DND-41 (cell line): Measurements from ENCODE around the gene MTA3.

ENCODE experiments used
- ATAC-seq: fragments of 200-7000 bp; cut with Tn5 transposase; 3 replicates; pipeline ENCODE4 v1.9.1; 2021; ENCODE audit warnings: low read depth; ENCODE audit not compliant: insufficient read depth
- DNase-seq: peaks from one replicate; pipeline ENCODE4 v3.0.0-alpha.2; 2020
- H2AFZ ChIP-seq: 2 replicates; pipeline ENCODE4 v1.6.0; 2012; ENCODE audit warnings: low read depth, low read length
- H3K27ac ChIP-seq: 2 replicates; pipeline ENCODE4 v1.5.1; 2012; ENCODE audit warnings: low read length, inconsistent platforms
- H3K27me3 ChIP-seq: fragments of 200-600 bp; sonication (generic); 2 replicates; pipeline ENCODE4 v1.6.0; 2012; ENCODE audit warnings: low read length, mild to moderate bottlenecking, inconsistent platforms; ENCODE audit not compliant: insufficient read depth, poor library complexity
- H3K36me3 ChIP-seq: 2 replicates; pipeline ENCODE4 v1.5.1; 2012; ENCODE audit warnings: low read length, inconsistent platforms; ENCODE audit not compliant: insufficient read depth
- H3K4me1 ChIP-seq: 2 replicates; pipeline ENCODE4 v1.5.1; 2012; ENCODE audit warnings: mild to moderate bottlenecking, low read length; ENCODE audit not compliant: insufficient read depth
- H3K4me2 ChIP-seq: 2 replicates; pipeline ENCODE4 v1.6.0; 2012; ENCODE audit warnings: mild to moderate bottlenecking, moderate library complexity, low read length, inconsistent platforms; ENCODE audit not compliant: insufficient read depth
- H3K4me3 ChIP-seq, 2 experiments: fragments of 200-600 bp in 1 of 2; shearing (Covaris generic) in 1 of 2; 2 replicates each; pipeline ENCODE4 v1.5.1; 2012 to 2016; ENCODE audit warnings: inconsistent platforms in 2 of 2, low read length in 2 of 2, mild to moderate bottlenecking in 2 of 2, low read depth in 1 of 2, moderate library complexity in 1 of 2
- H3K79me2 ChIP-seq: 2 replicates; pipeline ENCODE4 v1.6.0; 2012; ENCODE audit warnings: low read length, inconsistent platforms; ENCODE audit not compliant: insufficient read depth
- H3K9ac ChIP-seq: 2 replicates; pipeline ENCODE4 v1.6.0; 2012; ENCODE audit warnings: low read depth, mild to moderate bottlenecking, inconsistent platforms, low read length, moderate library complexity
- H3K9me3 ChIP-seq: 2 replicates; pipeline ENCODE4 v1.5.1; 2012; ENCODE audit warnings: low read length, moderate library complexity, mild to moderate bottlenecking, inconsistent platforms; ENCODE audit not compliant: insufficient read depth, severe bottlenecking
- H4K20me1 ChIP-seq: 2 replicates; pipeline ENCODE4 v1.6.0; 2012; ENCODE audit warnings: low read length; ENCODE audit not compliant: insufficient read depth
- CTCF ChIP-seq: IDR thresholded peaks from 2 replicates; pipeline ENCODE4 v1.5.1; 2012; ENCODE audit warnings: borderline replicate concordance, low read length, moderate library complexity, mild to moderate bottlenecking; ENCODE audit not compliant: poor library complexity, severe bottlenecking; ENCODE audit errors: extremely low read depth
- EZH2 ChIP-seq: IDR thresholded peaks from 3 replicates; pipeline ENCODE4 v1.6.1; 2012; ENCODE audit warnings: borderline replicate concordance, low read depth, mild to moderate bottlenecking, moderate library complexity, low read length, inconsistent platforms; ENCODE audit not compliant: severe bottlenecking

MTA3 gene

GRCh38 chr2:42789751-42790150 is 221.3 kb downstream of the MTA3 start:
- no peaks in the 10 kb centered on the region for H3K36me3 ChIP-seq
- H3K4me1 ChIP-seq, result peaks cover 9% of the 10 kb centered on the region
- no peaks in the 10 kb centered on the region for H3K27me3 ChIP-seq
- no peaks in the 10 kb centered on the region for H4K20me1 ChIP-seq
- no peaks in the 10 kb centered on the region for H3K79me2 ChIP-seq
- H3K4me2 ChIP-seq, result no peak overlapping the region
- no peak overlapping the region for H3K27ac ChIP-seq
- TF ChIP-seq CTCF (no peak), EZH2 (no peak)
- no peak for DNase-seq
- no peak for ATAC-seq
- H3K9me3 ChIP-seq, result no peaks in the 10 kb centered on the region
- H3K4me3 ChIP-seq, result no peak overlapping the region
- H3K9ac ChIP-seq, result no peak overlapping the region
- no peak overlapping the region for H2AFZ ChIP-seq

- TF ChIP-seq EZH2 (no peak), CTCF (no peak)
- Histone ChIP-seq H3K4me2 (no peak overlapping the region), H2AFZ (no peak overlapping the region), H3K4me3 (no peak overlapping the region), H3K27ac (no peak overlapping the region), H3K9me3 (no peaks in the 10 kb centered on the region), H3K9ac (no peak overlapping the region), H3K4me1 (peaks cover 9% of the 10 kb centered on the region), H4K20me1 (no peaks in the 10 kb centered on the region), H3K36me3 (no peaks in the 10 kb centered on the region), H3K27me3 (no peaks in the 10 kb centered on the region), H3K79me2 (no peaks in the 10 kb centered on the region)
- ATAC-seq (no peak), DNase-seq (no peak)
Observed at GRCh38 chr2:42791606-42792005, 223.2 kb downstream of the MTA3 start.

GRCh38 chr2:42792087-42792582 is 223.7 kb downstream of the MTA3 start:
- Histone ChIP-seq H3K4me2 (no peak overlapping the region), H3K27ac (no peak overlapping the region), H3K79me2 (no peaks in the 10 kb centered on the region), H3K4me3 (no peak overlapping the region), H3K36me3 (no peaks in the 10 kb centered on the region), H4K20me1 (no peaks in the 10 kb centered on the region), H3K9me3 (no peaks in the 10 kb centered on the region), H3K27me3 (no peaks in the 10 kb centered on the region), H3K4me1 (peaks cover 9% of the 10 kb centered on the region), H2AFZ (no peak overlapping the region), H3K9ac (no peak overlapping the region)
- TF ChIP-seq CTCF (no peak), EZH2 (no peak)
- DNase-seq, result no peak
- no peak for ATAC-seq
